GM18951 (cell line): ENCODE measurements around the gene SHTN1.

ENCODE experiments used
- POLR2A ChIP-seq: IDR thresholded peaks from 4 replicates; pipeline ENCODE4 v1.6.1; 2011; ENCODE audit warnings: mild to moderate bottlenecking; ENCODE audit not compliant: insufficient read length, insufficient read depth; ENCODE audit errors: extremely low read depth
- in situ Hi-C: fragments of 300-500 bp; cut with MboI; formaldehyde crosslinking; loops from one replicate; pipeline ENCODE4 v1.12.0; 2022; ENCODE audit warnings: low sequenced_read_pairs, mixed read lengths, inconsistent platforms; ENCODE audit not compliant: unreplicated experiment

Gene SHTN1

GRCh38 chr10:116864436-116864835 is 140.6 kb downstream of the SHTN1 start:
- in situ Hi-C loops = no loop called here
- TF ChIP-seq POLR2A = no peak

DNA sequence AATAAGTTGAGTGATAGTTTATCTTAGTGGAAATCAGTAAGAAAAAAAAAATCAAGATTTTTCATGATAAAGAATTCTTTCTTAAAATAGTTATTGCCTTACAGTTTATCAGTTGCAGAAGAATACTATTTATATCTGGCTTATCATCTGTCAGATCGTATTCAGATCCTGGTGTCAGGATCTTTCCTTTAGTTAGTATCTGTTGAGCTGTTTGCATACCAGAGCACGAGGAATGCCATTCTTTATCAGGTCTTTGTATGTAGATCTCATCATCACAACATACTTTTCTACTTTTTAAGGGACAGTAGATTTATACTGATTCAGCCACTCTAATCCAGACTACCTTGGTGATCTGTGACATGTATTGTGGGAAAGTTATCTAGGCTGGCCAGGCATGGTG is 143.2 kb downstream of the SHTN1 start:
- no peak for TF ChIP-seq POLR2A
- in situ Hi-C loops = no loop called here

- in situ Hi-C loops = no loop called here
- no peak for TF ChIP-seq POLR2A
Measured at GRCh38 chr10:116857156-116857555, 147.8 kb downstream of the SHTN1 start.

- TF ChIP-seq POLR2A = no peak
- in situ Hi-C loops = no loop called here
Measured at GRCh38 chr10:116853701-116854100, 151.3 kb downstream of the SHTN1 start.

- in situ Hi-C loops = no loop called here
- TF ChIP-seq POLR2A = no peak
Measured at GRCh38 chr10:116853287-116853686, 151.7 kb downstream of the SHTN1 start.

DNA sequence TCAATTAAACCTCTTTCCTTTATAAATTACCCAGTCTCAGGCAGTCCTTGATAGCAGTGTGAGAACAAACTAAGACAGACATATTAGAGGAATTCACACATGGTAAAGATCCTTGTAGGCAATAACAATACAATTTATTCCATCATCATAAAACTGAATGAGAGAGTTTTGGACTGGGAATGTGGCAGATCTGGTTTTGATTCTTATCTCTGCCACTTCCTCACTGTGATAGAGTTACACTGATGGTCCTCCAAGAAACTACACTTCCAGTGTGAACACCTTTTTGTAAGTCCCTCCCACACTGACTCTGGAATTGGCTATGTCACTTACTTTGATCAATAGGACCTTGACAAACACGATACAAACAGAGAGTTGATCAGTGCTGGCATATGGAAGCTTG is 152.7 kb downstream of the SHTN1 start:
- TF ChIP-seq POLR2A = no peak
- in situ Hi-C loops = no loop called here

- in situ Hi-C loops = no loop called here
- TF ChIP-seq POLR2A = no peak
Measured at GRCh38 chr10:116850058-116850611, 154.9 kb downstream of the SHTN1 start.

GRCh38 chr10:116849248-116850057 is 155.5 kb downstream of the SHTN1 start, which contains the start of gene ENO4:
Gene ENO4 (plus strand): TSS chr10:116849499. CDS start chr10:116849567, 68 bp downstream.
- in situ Hi-C loops = no loop called here
- TF ChIP-seq POLR2A = peak; percentile 35

GRCh38 chr10:116848944-116849247 is 156.1 kb downstream of the SHTN1 start:
- no peak for TF ChIP-seq POLR2A
- in situ Hi-C loops = no loop called here

GRCh38 chr10:116848032-116848943 is 156.7 kb downstream of the SHTN1 start:
- in situ Hi-C loops = no loop called here

GRCh38 chr10:116845823-116846222 is 159.2 kb downstream of the SHTN1 start:
- no peak for TF ChIP-seq POLR2A
- in situ Hi-C loops = no loop called here

More at GRCh38 chr10:116848032-116848943, 156.7 kb downstream of the SHTN1 start:
- TF ChIP-seq POLR2A = no peak

DNA sequence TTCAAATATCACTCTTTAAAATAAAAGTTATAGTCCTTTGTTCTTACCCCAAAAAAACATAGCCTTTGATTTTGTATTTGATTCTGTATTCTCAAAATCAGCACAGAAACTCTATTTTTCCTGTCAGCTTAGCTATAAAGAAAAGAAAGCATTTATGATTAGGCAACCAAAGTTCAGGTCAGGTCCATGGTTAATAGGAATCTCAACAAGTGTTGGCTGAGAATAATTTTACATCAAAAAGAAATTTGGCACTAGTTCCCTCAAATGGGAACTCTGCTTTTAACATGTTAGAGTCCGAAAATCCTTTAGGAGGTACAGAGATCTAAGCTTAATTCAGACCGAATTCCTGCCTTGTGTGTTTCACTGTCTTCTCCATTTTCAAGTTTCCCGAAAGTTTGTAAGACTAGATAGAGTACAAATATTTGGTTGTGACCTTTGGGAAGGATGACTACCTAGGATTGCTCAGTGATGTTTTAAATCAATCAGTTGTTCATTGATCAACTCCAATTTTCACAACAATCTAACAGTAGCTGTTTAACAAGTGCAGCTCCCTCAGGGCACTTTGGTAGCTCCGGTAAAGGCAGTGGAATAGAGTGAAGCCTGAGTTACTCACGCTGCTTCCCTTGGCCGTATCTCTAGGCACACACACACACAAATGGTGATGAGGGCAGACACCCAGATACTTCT is 164.5 kb downstream of the SHTN1 start:
- in situ Hi-C loops = no loop called here
- TF ChIP-seq POLR2A = no peak
